NCI-H187 treated with DMSO at 0.1 percent for 48 hours (cell line): ENCODE results near the gene ADARB2.

Source experiments
- DNase-seq: peaks from one replicate; lab custom pipeline; 2025; lab: John Stamatoyannopoulos, UW

ADARB2 gene

GRCh38 chr10:1287487-1287886 lies 449.8 kb downstream of the ADARB2 start:
- DNase-seq = no peak

- no peak for DNase-seq
These were observed 453.2 kb downstream of the ADARB2 start for GRCh38 chr10:1284076-1284475.

DNA sequence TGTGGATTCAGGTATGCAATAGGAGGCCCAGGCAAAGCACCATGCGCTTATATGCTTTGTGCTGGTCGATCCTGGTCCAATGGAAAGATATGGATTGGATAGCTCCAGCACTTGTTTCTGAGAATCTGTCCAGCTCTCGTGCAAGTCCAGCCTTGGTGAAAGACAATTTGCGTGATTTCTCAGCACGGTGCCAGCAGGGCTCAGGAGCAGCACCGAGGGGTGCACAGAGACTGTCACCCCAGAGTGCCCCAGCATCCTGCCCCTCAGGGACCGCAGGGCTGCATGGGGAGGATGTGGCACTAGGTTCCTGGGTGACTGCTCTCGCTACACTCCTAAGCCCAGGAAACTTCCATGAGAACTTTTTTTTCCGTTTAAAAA lies 455.9 kb downstream of the ADARB2 start:
- no peak for DNase-seq

GRCh38 chr10:1280466-1281404 lies 456.6 kb downstream of the ADARB2 start:
- no peak for DNase-seq

- DNase-seq = no peak
These were observed 459.0 kb downstream of the ADARB2 start for GRCh38 chr10:1278306-1278705.

DNA sequence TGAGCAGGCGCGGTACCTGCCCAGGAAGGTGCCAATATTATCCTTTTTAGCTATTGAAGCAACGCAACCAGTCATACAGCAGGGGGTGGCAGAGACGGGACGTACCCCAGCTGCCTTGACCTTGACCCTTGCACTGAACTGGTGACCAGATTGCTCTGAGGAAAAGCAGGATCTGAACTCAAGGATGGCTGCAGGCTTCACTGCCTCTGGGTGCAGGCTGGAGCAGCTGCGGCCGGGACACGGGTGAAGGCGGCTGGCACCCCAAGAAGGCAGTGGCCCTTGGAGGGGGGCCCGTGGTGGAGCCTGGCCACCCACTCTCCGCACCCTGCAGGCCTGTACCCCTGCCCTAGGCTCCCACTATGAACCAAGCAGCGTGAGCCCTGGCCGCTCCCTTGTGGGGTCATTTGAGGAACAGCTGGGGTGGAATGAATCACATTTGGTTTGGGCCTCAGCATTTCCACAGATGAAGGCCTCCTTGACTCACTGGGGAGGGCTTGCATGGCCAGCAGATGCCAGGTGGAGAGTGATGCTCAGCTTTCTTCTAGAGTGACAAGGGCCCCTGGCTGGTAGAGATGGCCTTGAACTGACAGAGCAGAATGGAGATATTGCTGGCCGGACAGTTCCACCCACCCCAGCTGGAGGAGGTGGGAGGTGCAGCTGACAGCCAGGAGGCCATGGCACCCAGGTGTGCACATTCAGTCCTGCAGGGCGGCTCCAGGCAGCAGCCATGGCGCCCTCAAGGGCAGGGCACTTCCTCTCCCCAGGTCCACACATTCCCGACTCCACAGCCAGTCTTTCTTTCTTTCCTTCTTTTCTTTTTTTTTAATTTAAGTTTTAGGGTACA lies 462.4 kb downstream of the ADARB2 start:
- DNase-seq = no peak

DNA sequence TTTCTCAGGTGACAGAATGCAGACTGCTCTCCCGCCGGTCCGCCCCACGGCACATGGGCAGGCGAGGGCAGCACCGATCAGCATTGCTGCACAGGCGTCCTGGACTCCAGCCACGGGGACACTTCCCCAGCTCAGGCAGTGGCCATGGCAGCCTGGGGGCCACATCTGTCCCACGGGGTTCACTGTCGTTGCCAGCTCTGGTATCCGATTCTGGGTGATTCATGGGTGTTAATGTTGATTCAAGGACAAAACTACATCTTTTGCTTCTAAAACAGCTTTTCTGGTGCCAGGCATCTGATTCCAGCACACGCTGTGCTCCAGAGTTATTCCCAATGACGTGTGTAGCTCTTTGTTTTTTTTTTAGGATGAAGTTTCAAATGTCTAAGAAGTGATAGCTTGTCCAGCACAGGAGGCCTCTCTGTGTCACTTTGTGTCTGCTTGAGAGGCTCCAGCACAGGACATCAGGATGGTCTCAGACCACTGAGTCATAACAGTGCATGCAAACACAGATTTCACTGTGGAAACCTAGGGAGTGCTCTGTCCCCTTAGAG lies 463.1 kb downstream of the ADARB2 start:
- no peak for DNase-seq

DNA sequence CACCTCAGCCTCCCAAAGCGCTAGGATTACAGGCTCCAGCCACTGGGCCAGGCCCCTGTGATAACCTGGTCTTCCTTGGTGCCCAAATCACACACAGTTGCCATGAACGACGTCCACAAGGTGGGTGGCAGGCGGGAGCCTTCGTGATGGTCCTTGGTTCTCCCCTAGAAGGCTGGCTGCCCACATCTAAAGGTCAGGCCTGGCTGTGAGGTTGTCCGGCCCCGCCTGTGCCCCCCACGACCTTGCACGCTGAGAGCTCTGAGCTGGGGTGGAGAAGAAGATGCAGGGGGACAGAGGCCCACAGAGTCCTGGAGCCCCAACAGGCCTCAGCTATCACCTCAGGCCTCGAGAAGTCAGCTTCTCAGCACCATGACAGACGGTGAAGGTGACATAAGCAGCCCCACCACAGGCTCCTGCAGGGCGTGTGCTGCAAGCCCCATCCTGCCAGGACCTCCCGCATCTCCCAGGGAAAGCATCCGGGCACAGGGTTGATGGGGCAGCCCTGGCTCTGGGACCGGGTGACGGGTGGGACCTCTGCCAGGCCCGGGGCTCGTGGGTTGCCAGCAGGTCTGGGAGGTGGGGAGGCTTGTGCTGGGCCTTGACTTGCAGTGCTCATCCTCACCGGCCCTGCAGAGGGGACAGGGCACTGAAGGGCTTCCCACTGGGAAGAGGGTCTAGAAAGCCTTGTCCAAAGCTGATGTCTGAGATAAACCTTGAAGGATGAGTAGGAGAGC lies 463.8 kb downstream of the ADARB2 start:
- DNase-seq = no peak

DNA sequence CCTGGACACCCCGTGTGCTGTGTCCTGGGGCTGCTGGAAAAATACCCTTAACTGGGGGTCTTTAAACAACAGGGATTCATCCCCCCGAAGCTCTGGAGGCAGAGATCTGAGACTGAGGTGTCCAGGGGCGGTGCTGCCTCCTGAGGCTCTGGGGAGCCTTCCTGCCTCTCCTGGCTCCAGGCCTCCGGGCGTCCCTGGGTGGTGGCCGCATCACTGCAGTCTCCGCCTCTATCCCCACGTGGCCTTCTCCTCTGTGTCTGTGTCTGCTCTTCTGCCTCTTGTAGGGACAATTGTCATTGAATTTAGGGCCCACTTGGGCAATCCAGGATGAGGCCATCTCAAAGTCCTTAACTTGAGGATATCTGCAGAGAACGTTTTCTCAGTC lies 464.6 kb downstream of the ADARB2 start:
- DNase-seq = no peak

GRCh38 chr10:1272079-1272776 lies 465.1 kb downstream of the ADARB2 start:
- DNase-seq = no peak

DNA sequence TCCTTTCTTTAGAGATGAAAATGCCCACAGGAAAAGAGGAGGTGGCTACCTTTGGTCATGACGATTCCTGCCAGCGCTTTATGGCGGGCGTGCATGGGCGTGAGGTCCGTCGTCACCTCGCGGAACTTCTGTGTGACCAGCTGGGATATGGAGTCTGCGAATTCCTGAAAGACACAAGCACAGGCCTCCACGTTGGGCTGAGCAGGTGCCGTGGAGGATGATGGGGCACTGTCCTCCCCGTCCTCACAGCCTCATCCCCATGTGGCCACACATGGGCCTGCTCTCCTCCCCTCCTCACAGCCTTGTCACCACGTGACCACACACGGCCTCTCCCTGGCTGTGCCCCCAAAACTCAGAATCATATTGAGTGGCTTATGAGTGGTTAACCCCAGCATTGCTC lies 466.4 kb downstream of the ADARB2 start:
- DNase-seq = no peak

GRCh38 chr10:1270490-1270889 lies 466.8 kb downstream of the ADARB2 start:
- no peak for DNase-seq

DNA sequence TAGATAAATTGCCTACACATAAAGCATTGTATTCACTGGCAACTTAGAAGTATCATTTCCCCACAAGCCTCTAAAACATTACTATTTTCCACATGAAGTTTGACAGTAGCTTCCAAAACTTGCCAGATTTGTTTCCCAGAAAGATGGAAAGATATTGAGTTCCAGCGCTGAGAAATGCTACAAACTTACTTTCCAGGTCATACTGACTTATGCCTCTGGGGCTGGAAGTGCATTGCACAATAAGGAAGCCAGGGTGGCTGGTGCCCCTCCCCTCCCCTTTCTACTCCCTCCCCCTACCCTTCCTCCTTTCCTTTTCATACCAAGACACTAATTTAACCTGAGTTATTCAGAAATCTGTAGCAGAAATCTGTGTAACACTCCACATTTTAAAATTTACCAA lies 468.5 kb downstream of the ADARB2 start:
- DNase-seq = no peak

- DNase-seq = no peak
These were observed 469.8 kb downstream of the ADARB2 start for GRCh38 chr10:1267568-1267967.

DNA sequence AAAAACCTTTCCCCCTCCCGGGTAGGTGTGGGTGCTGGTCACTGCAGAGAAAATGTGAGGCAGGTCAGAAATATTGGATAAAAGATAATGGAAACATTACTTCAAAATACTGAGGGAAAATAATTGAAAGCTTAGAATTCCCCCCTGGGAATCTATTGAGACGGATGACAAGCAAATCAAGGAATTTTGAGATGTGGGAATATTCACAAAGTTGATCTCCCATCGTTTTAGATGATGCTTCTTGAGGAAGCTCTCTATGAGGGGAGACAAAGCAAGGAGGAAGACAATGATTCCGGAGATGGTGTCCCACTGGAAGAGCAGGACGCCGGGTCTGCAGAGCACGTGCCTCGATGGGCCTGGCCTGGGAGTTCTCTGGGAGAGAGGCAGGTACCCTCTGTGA lies 470.2 kb downstream of the ADARB2 start:
- no peak for DNase-seq

DNA sequence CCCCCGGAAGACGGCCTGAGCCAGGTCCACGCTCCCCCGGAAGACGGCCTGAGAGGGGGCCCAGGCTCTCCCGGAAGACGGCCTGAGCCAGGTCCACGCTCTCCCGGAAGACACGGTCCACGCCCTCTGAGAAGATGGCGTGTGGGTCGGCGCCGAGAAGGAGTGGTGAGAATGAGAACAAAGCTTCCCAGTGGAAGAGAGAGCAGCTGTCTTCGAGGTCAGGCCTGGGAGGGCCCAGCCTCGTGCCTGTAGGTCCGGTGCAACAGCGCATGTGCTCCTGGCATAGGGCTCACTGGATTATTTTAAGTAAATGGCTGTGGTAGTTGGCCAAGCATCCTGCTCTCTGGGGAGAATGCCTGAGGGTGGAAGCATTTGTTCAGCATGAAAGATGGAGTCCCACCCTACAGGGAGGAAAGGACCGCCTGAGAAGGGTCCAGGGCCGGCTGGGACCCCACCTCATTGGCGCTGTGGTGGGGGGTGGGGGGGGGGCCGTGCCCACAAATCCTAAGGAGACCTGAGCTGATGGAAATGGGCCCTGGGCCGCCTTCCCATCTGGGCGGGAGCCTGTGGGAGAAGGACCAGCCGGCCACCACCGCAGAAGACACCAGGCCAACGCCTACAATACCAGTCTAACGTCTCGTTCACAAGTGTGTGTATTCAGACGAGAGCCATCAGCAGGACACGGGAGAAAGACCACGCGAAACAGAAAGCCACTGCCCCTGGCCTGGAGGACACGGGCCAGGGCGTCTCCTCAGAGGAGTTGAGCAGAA lies 471.1 kb downstream of the ADARB2 start:
- DNase-seq = no peak

GRCh38 chr10:1264001-1264400 lies 473.3 kb downstream of the ADARB2 start:
- DNase-seq = no peak

DNA sequence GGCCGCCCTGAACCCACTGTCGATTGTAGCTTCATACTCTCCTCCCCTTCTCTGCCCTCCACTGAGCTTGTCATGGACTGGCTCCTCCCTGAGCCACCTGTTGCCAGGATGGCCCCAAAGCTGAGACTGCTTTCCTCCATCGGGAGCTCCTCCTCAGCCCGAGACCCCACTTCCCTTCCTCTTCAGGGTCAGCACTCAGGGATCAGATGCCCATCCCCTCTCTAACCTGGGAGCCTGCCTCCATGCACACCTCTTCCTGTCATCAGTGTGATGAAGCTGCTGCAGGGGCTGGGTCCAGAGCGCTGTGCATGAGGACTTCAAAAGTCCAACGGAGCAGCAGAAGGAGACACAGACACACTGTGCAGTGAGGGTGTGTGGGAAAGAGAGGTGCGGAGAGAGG lies 480.1 kb downstream of the ADARB2 start:
- DNase-seq = no peak

GRCh38 chr10:1256432-1256725 lies 480.9 kb downstream of the ADARB2 start:
- no peak for DNase-seq

DNA sequence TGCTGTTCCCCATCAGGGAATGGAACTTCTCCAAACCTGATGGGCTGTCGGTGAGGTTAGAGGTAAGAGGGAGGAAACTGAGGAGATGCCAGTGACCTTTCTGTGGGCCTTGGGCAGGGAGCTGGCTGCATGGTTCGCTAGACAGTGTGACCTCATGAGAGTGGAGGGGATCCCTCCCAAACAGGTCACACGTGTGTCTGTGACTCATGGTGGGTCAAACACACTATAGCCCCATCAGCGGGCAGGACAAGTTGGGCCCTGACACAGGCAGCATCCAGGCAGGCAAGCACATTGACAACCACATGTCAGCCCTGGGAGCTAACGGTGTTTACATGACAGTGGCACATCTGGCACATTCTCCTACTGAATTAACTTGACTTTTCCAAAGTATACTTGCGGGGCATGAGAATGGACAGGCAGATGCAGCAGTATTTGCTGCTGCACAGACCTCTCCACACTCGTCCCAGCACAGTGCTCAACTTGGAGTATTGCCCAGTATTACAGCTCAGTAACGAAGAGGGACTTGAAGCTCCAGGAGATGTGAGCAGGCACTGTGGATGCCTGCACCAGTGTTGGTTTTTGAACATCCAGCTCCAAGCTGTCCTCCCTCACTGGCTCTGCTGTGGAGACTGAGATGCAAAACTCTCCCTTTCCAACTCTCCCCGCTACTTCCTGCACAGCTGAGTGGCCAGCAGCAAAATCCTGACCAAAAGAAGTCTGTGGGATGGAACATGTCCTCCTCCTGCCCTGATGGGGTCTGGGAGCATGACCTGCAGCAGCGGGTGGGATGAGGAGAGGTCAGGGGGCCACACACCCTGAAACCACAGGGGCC lies 481.5 kb downstream of the ADARB2 start:
- DNase-seq = no peak
